HG03135 (cell line): ENCODE data around the gene MCM5.

Experiments used
- ATAC-seq: cut with Tn5 transposase; IDR thresholded peaks from one replicate; pipeline ENCODE4 v1.9.1; 2021; ENCODE audit warnings: mild to moderate bottlenecking, moderate library complexity; ENCODE audit not compliant: unreplicated experiment

MCM5 gene

GRCh38 chr22:35400501-35400790 lies 506 bp downstream of the MCM5 start:
- ATAC-seq = peak; percentile 2

DNA sequence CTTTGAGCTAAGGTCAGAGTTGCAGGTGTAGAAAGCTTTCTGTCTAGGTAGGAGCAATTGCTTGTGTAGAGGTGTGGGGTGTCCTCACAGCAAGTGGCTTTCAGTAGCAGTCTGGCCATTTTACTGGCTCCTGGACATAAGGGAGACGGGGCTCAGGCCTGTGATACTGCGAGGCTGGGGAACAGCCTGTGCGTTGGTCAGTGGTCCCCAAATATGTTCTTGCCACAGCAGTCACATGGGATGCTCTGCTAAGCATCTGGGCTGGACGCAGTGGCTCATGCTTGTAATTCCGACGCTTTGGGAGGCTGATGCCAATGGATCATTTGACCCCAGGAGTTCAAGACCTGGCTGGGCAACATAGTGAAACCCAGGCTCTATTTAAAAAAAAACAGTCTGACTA lies 1.9 kb downstream of the MCM5 start:
- ATAC-seq = no peak

DNA sequence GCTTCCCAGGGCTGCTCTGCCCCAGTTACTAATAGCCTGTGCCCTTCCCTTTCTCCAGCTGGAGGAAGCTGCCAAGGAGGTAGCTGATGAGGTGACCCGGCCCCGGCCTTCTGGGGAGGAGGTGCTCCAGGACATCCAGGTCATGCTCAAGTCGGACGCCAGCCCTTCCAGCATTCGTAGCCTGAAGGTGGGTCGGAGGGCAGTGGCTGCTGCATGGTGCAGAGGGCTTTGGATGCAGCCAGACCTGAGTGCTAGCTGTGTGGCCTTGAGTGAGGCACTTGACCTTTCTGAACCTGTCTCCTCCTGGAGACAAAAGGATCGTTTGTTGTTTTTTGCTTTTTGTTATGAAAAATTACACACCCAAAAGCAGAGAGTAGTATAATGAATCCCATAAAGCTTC lies 3.4 kb downstream of the MCM5 start:
- ATAC-seq = no peak

GRCh38 chr22:35404176-35404575 lies 4.2 kb downstream of the MCM5 start:
- no peak for ATAC-seq

- ATAC-seq = no peak
Observed at GRCh38 chr22:35406443-35406842, 6.5 kb downstream of the MCM5 start.

DNA sequence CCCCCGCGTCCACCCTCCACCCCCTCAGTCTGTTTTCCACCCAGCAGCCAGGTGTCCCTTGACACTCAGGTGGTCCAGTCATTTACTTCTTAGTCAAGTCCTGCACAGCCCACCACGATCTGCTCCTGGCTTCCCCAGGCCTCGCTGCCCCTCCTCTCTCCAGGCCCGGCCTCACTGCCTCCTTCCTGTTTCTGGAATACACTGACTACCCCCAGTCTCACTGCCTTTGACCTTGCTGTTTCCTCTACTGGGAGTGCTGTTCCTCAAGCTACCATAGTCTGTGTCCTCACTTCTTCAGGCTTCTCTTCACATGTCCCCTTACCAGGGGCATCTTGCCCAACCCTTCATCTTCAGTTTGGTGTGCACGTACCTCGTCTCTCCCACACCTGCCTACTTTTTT lies 7.4 kb downstream of the MCM5 start:
- ATAC-seq = no peak

DNA sequence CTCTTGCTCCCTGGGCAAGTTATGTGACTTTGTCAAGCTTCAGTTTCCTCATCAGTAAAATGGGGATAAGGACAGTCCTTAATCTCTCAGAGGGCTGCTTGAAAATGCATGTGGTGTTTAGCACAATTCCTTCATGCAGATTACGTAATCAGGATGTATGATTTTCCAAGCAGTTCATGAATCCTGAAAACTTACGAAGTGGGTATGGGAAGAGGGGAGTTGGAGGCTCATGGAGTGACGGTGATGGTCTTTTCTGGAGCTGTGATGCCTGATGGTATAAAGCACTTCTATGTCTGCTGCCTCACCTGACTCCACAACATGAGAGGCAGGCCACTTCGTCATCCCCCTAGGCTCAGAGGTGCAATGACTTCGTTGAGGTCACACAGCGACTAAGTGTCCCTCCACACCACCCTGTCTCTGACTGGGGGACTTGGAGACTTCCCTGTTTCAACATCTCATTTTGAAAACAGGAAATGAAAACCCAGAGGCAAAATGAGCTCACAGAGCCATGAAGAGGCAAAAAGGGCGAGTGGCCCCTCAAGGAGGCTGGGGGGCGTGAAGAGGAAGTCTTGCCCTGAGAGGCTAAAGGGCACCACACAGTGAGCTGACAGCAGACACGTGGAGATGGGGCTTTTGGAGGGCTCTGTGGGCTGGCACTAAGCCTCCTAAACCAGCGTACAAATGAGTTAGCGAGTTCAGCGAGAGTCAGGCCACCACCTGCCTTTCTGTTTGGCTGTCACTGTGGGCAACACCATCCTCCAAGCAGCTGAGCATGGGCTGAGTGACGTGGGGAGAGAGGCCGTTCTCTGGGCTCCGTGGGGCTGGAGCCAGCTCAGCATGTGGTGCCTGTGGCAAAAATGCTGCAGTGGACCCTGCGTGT lies 10.1 kb downstream of the MCM5 start:
- ATAC-seq = peak; percentile 63

DNA sequence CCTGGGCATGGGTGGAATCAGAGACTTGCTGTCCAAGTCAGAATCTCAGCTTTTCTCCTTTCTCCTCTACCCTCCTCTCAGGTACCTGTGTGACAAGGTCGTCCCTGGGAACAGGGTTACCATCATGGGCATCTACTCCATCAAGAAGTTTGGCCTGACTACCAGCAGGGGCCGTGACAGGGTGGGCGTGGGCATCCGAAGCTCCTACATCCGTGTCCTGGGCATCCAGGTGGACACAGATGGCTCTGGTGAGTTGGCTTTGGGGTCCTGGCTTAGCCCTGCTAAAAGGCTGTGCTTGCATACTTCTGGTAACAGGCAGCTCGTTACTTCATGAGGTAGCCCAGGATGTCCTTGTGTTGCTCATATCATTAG lies 10.7 kb downstream of the MCM5 start:
- no peak for ATAC-seq

GRCh38 chr22:35411102-35411501 lies 11.2 kb downstream of the MCM5 start:
- no peak for ATAC-seq

- no peak for ATAC-seq
Observed at GRCh38 chr22:35413624-35414023, 13.7 kb downstream of the MCM5 start.

- ATAC-seq = no peak
Observed at GRCh38 chr22:35417606-35418005, 17.7 kb downstream of the MCM5 start.

DNA sequence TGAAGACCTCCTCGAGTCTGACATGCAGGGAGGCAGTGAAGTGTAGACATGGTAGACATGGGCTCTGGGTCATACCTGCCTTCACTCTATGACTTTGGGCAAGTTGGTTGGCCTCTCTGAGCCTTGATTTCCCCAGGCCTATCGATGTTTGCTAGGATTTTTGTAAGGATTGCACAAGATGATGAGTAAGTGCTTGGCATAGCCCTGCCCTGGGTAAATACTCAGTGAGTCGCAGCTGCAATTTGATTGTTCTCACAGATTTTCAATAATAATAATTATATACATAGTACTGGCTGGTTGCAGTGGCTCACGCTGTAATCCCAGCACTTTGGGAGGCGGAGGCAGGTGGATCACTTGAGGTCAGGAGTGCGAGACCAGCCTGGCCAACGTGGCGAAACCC lies 18.1 kb downstream of the MCM5 start:
- no peak for ATAC-seq

GRCh38 chr22:35418731-35419130 lies 18.8 kb downstream of the MCM5 start:
- ATAC-seq = no peak

GRCh38 chr22:35419756-35420155 lies 19.8 kb downstream of the MCM5 start:
- ATAC-seq = no peak

- ATAC-seq = no peak
Observed at GRCh38 chr22:35421121-35421520, 21.2 kb downstream of the MCM5 start.

GRCh38 chr22:35422145-35422544 lies 22.2 kb downstream of the MCM5 start:
- ATAC-seq = no peak

GRCh38 chr22:35422936-35423335 lies 23.0 kb downstream of the MCM5 start:
- no peak for ATAC-seq

DNA sequence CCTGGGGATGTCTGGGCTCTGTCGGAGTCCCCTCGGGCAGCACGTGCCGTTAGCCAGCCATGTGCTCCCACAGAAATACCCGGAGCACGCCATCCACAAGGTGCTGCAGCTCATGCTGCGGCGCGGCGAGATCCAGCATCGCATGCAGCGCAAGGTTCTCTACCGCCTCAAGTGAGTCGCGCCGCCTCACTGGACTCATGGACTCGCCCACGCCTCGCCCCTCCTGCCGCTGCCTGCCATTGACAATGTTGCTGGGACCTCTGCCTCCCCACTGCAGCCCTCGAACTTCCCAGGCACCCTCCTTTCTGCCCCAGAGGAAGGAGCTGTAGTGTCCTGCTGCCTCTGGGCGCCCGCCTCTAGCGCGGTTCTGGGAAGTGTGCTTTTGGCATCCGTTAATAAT lies 24.1 kb downstream of the MCM5 start:
- no peak for ATAC-seq

GRCh38 chr22:35424761-35425160 lies 24.8 kb downstream of the MCM5 start:
- ATAC-seq = no peak

DNA sequence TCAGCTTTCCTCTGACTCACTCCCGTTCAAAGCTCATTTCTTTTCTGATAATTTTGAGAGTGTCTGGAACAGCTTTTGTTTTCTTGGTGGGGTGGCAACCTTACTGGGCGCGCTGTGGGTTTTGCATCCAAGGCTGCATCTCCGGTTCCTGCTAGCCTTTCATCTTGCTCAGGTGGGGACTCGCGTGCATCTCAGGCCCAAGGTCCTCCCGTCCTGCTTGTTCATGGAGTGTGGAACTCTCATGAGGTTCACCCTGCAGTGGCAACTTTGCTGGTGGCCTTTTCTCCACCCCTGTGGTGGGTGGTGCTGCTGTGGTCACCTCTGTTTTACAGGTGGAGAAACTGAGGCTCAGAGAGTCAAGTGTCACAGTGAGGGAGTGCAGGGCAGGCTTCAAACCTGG lies 25.6 kb downstream of the MCM5 start:
- ATAC-seq = no peak

GRCh38 chr22:35425971-35426800 lies 26.2 kb downstream of the MCM5 start:
- ATAC-seq = no peak

GRCh38 chr22:35426801-35427140 lies 26.8 kb downstream of the MCM5 start:
- no peak for ATAC-seq
